ENCODE data around the gene TRIM26.

The TRIM26 gene

DNA sequence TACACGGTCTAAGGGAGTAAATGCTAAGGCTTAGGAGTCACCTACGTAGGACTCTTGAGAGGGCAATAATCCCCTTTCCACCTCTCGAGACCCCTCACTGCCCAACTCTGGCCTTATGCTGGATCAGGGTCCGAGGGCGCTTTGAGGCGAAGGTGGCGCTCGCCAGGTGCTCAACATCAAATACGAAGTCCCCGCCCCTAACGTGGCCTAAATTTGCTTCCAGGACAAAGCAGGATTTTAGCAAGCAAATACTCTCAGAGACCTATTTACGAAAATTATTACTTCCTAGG, 406 bp upstream of the TRIM26 start:
- Histone ChIP-seq H3K36me3 (ENCODE audit: insufficient read depth) (no peaks in the 10 kb centered on the region), H3K9ac (peak overlapping the region; percentile 96), H3K4me3 (IDR thresholded peaks at IDR 0.05; ENCODE audit: insufficient read depth, low read depth, low read length) (no peak overlapping the region), H3K4me1 (ENCODE audit: low read depth, poor library complexity, severe bottlenecking) (peaks cover 31% of the 10 kb centered on the region), H3K27me3 (ENCODE audit: insufficient read depth, low read depth) (no peaks in the 10 kb centered on the region), H2AFZ (ENCODE audit: low read depth) (peak overlapping the region; percentile 97), H3K27ac (peak overlapping the region; percentile 99), H3K4me2 (peak overlapping the region; percentile 94), H4K20me1 (ENCODE audit: insufficient read depth) (peaks cover 7% of the 10 kb centered on the region), H3K79me2 (ENCODE audit: insufficient read depth, low read depth) (peaks cover 40% of the 10 kb centered on the region)
- TF ChIP-seq, protein P1, sequence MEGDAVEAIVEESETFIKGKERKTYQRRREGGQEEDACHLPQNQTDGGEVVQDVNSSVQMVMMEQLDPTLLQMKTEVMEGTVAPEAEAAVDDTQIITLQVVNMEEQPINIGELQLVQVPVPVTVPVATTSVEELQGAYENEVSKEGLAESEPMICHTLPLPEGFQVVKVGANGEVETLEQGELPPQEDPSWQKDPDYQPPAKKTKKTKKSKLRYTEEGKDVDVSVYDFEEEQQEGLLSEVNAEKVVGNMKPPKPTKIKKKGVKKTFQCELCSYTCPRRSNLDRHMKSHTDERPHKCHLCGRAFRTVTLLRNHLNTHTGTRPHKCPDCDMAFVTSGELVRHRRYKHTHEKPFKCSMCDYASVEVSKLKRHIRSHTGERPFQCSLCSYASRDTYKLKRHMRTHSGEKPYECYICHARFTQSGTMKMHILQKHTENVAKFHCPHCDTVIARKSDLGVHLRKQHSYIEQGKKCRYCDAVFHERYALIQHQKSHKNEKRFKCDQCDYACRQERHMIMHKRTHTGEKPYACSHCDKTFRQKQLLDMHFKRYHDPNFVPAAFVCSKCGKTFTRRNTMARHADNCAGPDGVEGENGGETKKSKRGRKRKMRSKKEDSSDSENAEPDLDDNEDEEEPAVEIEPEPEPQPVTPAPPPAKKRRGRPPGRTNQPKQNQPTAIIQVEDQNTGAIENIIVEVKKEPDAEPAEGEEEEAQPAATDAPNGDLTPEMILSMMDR (conservative IDR thresholded peaks at IDR 0.05; ENCODE audit: low read depth, low read length) = no peak

DNA sequence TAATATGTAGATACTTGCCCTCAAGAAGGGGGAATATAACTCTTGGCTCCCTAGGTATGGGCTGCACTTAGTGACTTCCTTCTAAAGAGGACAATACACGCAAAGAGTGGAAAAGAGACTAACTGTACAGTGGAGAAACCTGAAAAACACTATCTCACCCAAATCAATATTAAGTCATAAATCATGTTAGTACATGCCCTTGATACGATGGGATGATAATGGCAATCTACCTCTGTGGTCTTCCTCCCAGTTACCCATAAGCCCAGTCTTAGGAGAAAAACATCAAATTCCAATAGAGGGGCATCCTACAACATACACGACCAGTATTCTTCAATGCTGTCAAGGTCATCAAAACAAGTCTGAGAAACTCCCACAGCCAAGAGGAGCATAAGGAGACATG, 1.3 kb downstream of the TRIM26 start:
- H3K4me2 ChIP-seq = peak overlapping the region; percentile 99
- no peaks in the 10 kb centered on the region for H3K36me3 ChIP-seq (ENCODE audit: insufficient read depth)
- H3K27me3 ChIP-seq (ENCODE audit: insufficient read depth, low read depth) = no peaks in the 10 kb centered on the region
- peaks cover 14% of the 10 kb centered on the region for H4K20me1 ChIP-seq (ENCODE audit: insufficient read depth)
- TF ChIP-seq, protein P1 (conservative IDR thresholded peaks at IDR 0.05; ENCODE audit: low read depth, low read length) = no peak
- peak overlapping the region; percentile 96 for H3K9ac ChIP-seq
- peaks cover 57% of the 10 kb centered on the region for H3K79me2 ChIP-seq (ENCODE audit: insufficient read depth, low read depth)
- H3K27ac ChIP-seq = no peak overlapping the region
- H3K4me3 ChIP-seq (IDR thresholded peaks at IDR 0.05; ENCODE audit: insufficient read depth, low read depth, low read length) = no peak overlapping the region
- peaks cover 37% of the 10 kb centered on the region for H3K4me1 ChIP-seq (ENCODE audit: low read depth, poor library complexity, severe bottlenecking)
- no peak overlapping the region for H2AFZ ChIP-seq (ENCODE audit: low read depth)

DNA sequence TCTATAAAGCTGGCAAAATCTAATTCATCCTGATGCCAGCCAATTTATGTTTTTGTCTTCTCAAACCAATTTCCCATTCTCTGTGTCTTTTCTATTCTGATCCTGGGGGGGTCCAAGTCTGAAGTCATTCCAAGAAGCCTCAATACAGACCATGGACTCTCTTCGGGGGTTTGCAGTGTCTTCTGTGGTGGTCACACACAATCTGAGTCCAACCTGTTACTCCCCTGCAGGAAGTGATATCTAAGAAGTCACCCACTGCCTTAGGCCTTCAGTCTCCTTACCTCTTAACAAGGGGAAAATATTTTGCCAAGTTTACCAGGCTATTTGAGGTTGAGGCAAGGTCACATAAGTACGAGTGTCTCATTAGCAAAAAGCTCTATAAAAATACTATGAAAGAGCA, 1.9 kb downstream of the TRIM26 start:
- H4K20me1 ChIP-seq (ENCODE audit: insufficient read depth) = peaks cover 14% of the 10 kb centered on the region
- H3K4me3 ChIP-seq (IDR thresholded peaks at IDR 0.05; ENCODE audit: insufficient read depth, low read depth, low read length) = no peak overlapping the region
- no peak overlapping the region for H3K9ac ChIP-seq

DNA sequence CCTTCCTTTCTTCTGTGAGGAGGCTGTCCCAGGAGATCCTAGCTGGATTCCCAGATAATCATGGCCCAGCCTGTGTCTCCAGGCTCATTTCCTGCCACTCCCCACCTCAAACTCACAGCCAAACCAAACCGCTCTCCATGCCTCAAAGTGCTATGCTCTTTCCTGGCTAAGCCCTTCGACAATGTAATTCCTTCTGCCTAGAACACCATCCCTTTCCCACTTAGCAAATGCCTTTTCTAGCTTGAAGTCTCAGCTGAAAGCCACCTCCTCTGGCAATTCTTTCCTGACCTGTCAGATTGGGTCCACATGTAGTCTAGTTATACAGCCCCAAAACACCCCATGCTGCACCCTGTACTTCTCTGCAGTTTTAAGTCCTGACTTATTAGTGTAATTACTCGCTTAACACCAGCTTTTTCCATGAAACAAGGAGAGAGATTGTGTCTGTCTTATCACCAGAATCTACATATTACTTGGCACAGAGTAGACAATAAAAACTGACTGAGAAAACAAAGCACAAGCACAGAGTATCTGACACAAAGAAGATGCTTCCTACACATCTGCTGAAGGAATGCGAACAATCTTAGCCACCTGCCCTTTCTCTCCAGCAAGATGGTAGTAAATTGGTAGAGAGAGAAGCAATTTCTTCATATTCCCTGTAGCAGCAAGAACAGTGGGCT, 5.4 kb downstream of the TRIM26 start:
- peaks cover 77% of the 10 kb centered on the region for H3K79me2 ChIP-seq (ENCODE audit: insufficient read depth, low read depth)
- no peak overlapping the region for H3K27ac ChIP-seq
- no peaks in the 10 kb centered on the region for H3K27me3 ChIP-seq (ENCODE audit: insufficient read depth, low read depth)
- peaks cover 14% of the 10 kb centered on the region for H4K20me1 ChIP-seq (ENCODE audit: insufficient read depth)
- H2AFZ ChIP-seq (ENCODE audit: low read depth) = no peak overlapping the region
- TF ChIP-seq, protein P1 (conservative IDR thresholded peaks at IDR 0.05; ENCODE audit: low read depth, low read length) = no peak
- H3K4me1 ChIP-seq (ENCODE audit: low read depth, poor library complexity, severe bottlenecking) = peaks cover 31% of the 10 kb centered on the region
- no peak overlapping the region for H3K9ac ChIP-seq
- H3K4me3 ChIP-seq (IDR thresholded peaks at IDR 0.05; ENCODE audit: insufficient read depth, low read depth, low read length) = no peak overlapping the region
- H3K4me2 ChIP-seq = no peak overlapping the region
- H3K36me3 ChIP-seq (ENCODE audit: insufficient read depth) = no peaks in the 10 kb centered on the region

More for the DNA sequence above, 1.9 kb downstream of the TRIM26 start:
- peak overlapping the region; percentile 99 for H3K4me2 ChIP-seq
- H2AFZ ChIP-seq (ENCODE audit: low read depth) = no peak overlapping the region
- no peaks in the 10 kb centered on the region for H3K27me3 ChIP-seq (ENCODE audit: insufficient read depth, low read depth)
- H3K27ac ChIP-seq = no peak overlapping the region
- TF ChIP-seq, protein P1 (conservative IDR thresholded peaks at IDR 0.05; ENCODE audit: low read depth, low read length) = no peak
- peaks cover 37% of the 10 kb centered on the region for H3K4me1 ChIP-seq (ENCODE audit: low read depth, poor library complexity, severe bottlenecking)
- H3K79me2 ChIP-seq (ENCODE audit: insufficient read depth, low read depth) = peaks cover 58% of the 10 kb centered on the region
- no peaks in the 10 kb centered on the region for H3K36me3 ChIP-seq (ENCODE audit: insufficient read depth)

All from KMS-11 (cell line).